22Rv1 (cell line): Measurements from ENCODE around the gene OPTC.
A peak's percentile ranks its signal among the peaks of the same experiment; 100 is the strongest.

Experiments
- CTCF ChIP-seq: fragments of 450-650 bp; IDR thresholded peaks from 2 replicates; pipeline ENCODE4 v1.5.1; 2017; ENCODE audit warnings: mild to moderate bottlenecking
- ZFX ChIP-seq: fragments of 450-650 bp; IDR thresholded peaks from 2 replicates; pipeline ENCODE4 v1.6.1; 2017; ENCODE audit warnings: antibody characterized with exemption, borderline replicate concordance

DNA sequence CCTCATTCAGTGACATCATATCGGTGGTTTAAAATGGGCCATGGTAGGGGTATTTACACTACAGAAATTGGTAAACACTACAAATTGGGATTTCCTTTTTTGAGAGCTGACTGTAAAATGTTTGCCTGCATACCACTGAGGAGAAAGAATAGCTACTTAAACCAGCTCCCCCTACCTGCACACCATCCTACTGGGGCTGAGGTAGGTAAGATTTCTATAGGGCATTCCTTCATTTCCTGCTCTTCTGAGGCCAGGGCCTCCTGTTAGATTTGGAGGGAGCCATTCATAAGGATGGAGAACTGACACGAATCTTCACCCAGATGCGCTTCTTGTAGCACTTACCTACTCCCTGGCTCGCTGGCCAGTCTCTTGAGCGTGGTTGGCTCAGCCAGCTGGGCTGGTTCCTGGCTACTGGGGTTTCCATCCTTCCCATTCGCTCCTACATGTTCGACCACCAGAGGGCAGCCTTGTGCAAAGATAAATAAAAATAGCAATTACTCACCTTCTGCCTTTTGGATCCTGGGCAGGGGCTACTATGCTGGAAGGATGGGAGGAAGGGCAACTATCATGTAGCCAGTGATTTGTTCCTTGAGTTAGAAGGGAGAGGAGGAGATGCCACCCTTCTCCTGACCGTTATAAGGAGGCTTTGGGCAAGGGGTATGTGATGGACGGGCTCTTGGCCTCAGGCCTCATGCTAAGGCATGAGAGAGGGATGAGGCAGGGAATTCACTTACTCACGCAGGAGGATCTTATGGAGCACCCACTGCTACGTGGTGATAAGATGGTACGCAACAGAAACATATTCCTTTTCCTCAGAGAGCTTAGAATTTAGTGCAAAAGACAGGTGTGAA is 10.7 kb downstream of the OPTC start:
- TF ChIP-seq CTCF: peak; percentile 88
- no peak for TF ChIP-seq ZFX
